Measurements from ENCODE around the gene ARHGEF19.
"Not testable (repeated sequence)": the region's sequence is repeated elsewhere in the genome, so short reads cannot be mapped to it uniquely, and the experiment has no call there.

The ARHGEF19 gene

DNA sequence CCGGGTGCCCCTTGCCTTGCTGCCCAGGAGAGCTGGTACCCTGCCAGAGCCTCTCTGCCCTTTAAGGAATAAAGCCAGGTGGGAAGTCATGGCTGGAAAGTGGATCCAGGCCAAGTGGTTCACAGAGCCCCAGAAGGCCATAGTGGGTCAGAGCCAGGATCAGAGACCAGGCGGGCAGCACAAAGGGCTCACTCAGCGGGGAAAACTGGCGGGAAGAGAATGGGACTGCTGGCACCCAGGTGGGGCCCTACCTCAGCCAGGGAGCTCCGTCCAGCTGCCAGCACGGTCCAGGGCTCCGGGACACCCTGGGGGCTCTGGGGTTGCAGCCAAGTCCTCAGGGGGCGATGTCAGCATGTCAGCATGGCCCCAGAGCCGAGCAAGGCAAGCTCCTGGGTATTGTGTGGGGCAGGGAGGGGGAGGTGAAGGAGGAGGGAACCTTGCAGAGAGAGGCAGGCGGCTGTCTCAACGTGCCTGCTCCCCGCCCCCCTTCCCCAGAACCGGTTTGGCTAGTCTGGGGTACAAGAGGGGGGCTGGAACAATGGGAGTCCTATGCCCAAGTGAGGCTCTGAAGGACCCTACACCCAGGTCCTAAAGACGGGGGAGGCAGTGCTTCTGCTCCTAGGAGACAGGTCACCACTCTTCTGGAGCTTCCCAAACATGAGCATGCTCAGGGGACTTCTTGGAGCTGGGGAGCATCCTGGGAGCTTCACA lies at the start of gene ARHGEF19:
Gene ARHGEF19 (minus strand): TSS at position 402 of the 711 bp plus-strand sequence. CDS start 3,598 bp downstream, outside the sequence.
- DNase-seq (ENCODE audit: low spot score), result no peak

DNA sequence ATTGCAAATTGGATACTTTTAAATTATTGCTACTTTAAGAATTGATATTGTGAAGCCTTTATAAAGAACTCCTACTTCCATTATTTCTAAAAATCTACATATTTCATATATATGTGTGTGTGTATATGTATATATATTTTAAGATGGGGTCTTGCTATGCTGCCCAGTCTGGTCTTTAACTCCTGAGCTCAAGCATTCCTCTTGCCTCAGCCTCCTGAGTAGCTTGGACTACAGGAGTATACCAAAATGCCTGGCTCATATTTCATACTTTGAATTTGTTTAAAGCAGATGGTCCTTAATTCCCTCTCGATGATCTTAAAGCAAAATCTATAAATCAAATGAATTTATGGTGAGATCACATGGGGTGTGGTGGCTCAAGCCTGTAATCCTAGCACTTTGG lies 49.6 kb upstream of the ARHGEF19 start:
- DNase-seq (ENCODE audit: low spot score), result no peak

GRCh38 chr1:16260814-16261213 lies 48.4 kb upstream of the ARHGEF19 start:
- no peak for DNase-seq (ENCODE audit: low spot score)

DNA sequence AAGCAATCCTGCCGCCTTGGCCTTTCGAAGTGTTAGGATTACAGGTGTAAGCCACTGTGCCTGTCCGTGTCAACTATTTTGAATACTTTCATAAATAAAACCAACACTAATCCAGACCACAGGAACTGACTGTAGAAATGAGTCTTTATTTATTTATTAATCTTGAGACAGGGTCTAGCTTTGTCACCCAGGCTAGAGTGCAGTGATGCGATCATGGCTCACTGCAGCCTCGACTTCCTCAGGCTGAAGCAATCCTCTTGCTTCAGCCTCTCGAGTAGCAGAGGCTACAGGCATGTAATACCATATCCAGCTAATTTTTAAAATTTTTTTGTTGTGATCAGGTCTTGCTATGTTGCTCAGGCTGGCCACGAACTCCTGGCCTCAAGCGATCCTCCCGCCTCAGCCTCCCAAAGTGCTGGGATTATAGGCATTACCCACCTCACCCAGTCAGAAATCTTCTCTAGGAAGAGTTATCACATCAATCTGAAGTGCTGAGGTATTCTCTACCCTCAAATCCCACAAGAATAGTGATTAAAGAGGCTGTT lies 46.2 kb upstream of the ARHGEF19 start:
- no peak for DNase-seq (ENCODE audit: low spot score)

DNA sequence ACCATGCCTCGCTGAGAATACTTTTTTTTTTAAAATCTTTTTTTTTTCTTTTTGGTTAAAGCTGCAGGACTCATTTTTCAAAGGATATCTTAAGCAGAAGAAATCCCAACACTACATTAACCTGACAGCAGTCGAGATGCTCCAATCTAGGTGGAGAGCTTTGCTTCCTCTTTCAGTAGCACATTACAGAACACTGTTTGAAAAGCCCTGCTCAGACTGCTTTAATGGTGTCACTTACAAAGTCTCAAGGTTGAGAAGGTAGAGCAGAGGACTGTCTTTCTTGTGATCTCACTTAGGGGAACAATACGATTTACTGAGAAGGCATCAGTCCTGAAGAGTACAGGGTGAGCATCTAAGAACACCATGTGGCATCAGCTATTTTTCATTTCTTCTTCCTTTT lies 45.5 kb upstream of the ARHGEF19 start:
- DNase-seq (ENCODE audit: low spot score), result no peak

GRCh38 chr1:16257556-16257955 lies 45.1 kb upstream of the ARHGEF19 start:
- DNase-seq (ENCODE audit: low spot score), result not testable (repeated sequence)

GRCh38 chr1:16256478-16256877 lies 44.0 kb upstream of the ARHGEF19 start:
- DNase-seq (ENCODE audit: low spot score), result no peak

- DNase-seq (ENCODE audit: low spot score), result no peak
Observed at GRCh38 chr1:16254263-16254928, 41.9 kb upstream of the ARHGEF19 start.

- DNase-seq (ENCODE audit: low spot score), result no peak
Observed at GRCh38 chr1:16253332-16253922, 41.0 kb upstream of the ARHGEF19 start.

- DNase-seq (ENCODE audit: low spot score), result no peak
Observed at GRCh38 chr1:16252912-16253311, 40.5 kb upstream of the ARHGEF19 start.

- no peak for DNase-seq (ENCODE audit: low spot score)
Observed at GRCh38 chr1:16251381-16251780, 38.9 kb upstream of the ARHGEF19 start.

- no peak for DNase-seq (ENCODE audit: low spot score)
Observed at GRCh38 chr1:16250524-16251251, 38.2 kb upstream of the ARHGEF19 start.

DNA sequence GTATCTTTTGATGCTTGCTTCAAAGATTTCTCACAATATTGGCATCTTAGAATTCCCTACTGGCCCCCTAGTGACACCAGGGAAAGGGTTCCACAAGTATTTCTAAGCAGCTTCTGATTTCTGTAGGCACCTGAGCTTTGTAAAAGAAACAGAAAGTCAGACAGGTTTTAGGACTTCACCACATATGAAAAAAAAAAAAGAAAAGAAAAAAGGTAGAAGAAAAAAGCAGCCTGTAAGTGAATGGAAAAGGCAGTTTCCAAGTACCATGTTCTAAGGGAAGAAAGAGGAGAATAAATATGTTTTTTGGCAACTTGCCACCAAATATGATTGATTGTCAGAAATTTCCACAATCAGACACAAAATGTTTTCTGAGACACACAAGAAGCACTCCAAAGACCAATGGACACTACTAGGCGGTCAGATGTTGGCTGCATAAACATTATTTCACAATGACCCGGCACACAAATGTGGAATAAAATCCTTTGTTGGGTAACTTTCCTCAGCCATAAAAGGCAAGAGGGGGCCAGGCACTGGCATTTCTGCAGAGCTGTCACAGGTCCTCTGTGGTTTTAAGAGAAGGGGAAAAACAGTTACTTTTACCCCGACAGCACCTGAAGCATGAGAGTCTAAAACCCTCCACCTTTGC lies 37.3 kb upstream of the ARHGEF19 start:
- no peak for DNase-seq (ENCODE audit: low spot score)

- peak; percentile 56 for DNase-seq (ENCODE audit: low spot score)
Observed at GRCh38 chr1:16248603-16249516, 36.4 kb upstream of the ARHGEF19 start.

- DNase-seq (ENCODE audit: low spot score), result no peak
Observed at GRCh38 chr1:16248007-16248436, 35.6 kb upstream of the ARHGEF19 start.

- DNase-seq (ENCODE audit: low spot score), result no peak
Observed at GRCh38 chr1:16247441-16247840, 35.0 kb upstream of the ARHGEF19 start.

- DNase-seq (ENCODE audit: low spot score), result no peak
Observed at GRCh38 chr1:16246961-16247360, 34.5 kb upstream of the ARHGEF19 start.

GRCh38 chr1:16246239-16246638 lies 33.8 kb upstream of the ARHGEF19 start:
- DNase-seq (ENCODE audit: low spot score), result not testable (repeated sequence)

- DNase-seq (ENCODE audit: low spot score), result no peak
Observed at GRCh38 chr1:16245476-16246196, 33.2 kb upstream of the ARHGEF19 start.

Measured in putamen (tissue), 1 donor.